ENCODE data around the gene PCMT1. TPM values are rescaled to one million over a fixed set of nuclear protein-coding genes. Genes with fewer than 3 reads are reported as not detected.
A peak's percentile ranks its signal among the peaks of the same experiment; 100 is the strongest.

Gene PCMT1
- total and polyA plus RNA-seq, 5 donors from 2014 or later: 44.8 to 228 (median 167) TPM

- no peaks in the 10 kb centered on the region for H3K27me3 Mint-ChIP-seq
- H3K4me1 ChIP-seq (ENCODE audit: control insufficient read depth, insufficient read depth, low read length, poor library complexity, severe bottlenecking): no peaks in the 10 kb centered on the region
- H3K27ac Mint-ChIP-seq: peak overlapping the region in 1 of 3 donors; percentile 76
- H3K27me3 ChIP-seq (ENCODE audit: control insufficient read depth, insufficient read depth, low read length): no peaks in the 10 kb centered on the region
- ATAC-seq (ENCODE audit: low read depth in 2 of 2) (no peak), DNase-seq (no peak)
- peaks cover 0 to 6% (median 4%) of the 10 kb centered on the region in 7 donors for H3K9me3 Mint-ChIP-seq
- H3K4me3 ChIP-seq (ENCODE audit: low read depth, low read length): no peak overlapping the region
- no peak overlapping the region for H3K27ac ChIP-seq (ENCODE audit: insufficient read depth, low read length, poor library complexity, severe bottlenecking)
- H3K4me1 Mint-ChIP-seq: peaks cover 22 to 29% (median 25%) of the 10 kb centered on the region in 4 donors
- H3K9me3 ChIP-seq (ENCODE audit: control insufficient read depth in 2 of 2, low read length in 2 of 2): peaks cover 0 to 4% of the 10 kb centered on the region in 2 experiments
- peaks cover 21% of the 10 kb centered on the region for H3K36me3 Mint-ChIP-seq
- H3K36me3 ChIP-seq (ENCODE audit: control insufficient read depth, insufficient read depth, low read length): peaks cover 22% of the 10 kb centered on the region
- H3K4me3 Mint-ChIP-seq: no peak overlapping the region
Observed at GRCh38 chr6:149763866-149764265, 14.3 kb downstream of the PCMT1 start.

- DNase-seq (no peak), ATAC-seq (ENCODE audit: low read depth in 2 of 2) (no peak)
- Histone ChIP-seq H3K4me3 (ENCODE audit: low read depth, low read length) (no peak overlapping the region), H3K27me3 (ENCODE audit: control insufficient read depth, insufficient read depth, low read length) (no peaks in the 10 kb centered on the region), H3K4me1 (ENCODE audit: control insufficient read depth, insufficient read depth, low read length, poor library complexity, severe bottlenecking) (no peaks in the 10 kb centered on the region), H3K9me3 (ENCODE audit: control insufficient read depth in 2 of 2, low read length in 2 of 2) (peaks cover 0 to 4% of the 10 kb centered on the region in 2 experiments), H3K27ac (ENCODE audit: insufficient read depth, low read length, poor library complexity, severe bottlenecking) (no peak overlapping the region), H3K36me3 (ENCODE audit: control insufficient read depth, insufficient read depth, low read length) (peaks cover 17% of the 10 kb centered on the region)
- Mint-ChIP-seq H3K4me3 (no peak overlapping the region), H3K36me3 (peaks cover 28% of the 10 kb centered on the region), H3K27me3 (no peaks in the 10 kb centered on the region), H3K27ac (no peak overlapping the region), H3K9me3 (peaks cover 0 to 6% (median 4%) of the 10 kb centered on the region in 7 donors), H3K4me1 (peaks cover 20 to 27% (median 24%) of the 10 kb centered on the region in 4 donors)
Observed at GRCh38 chr6:149766156-149766769, 16.7 kb downstream of the PCMT1 start.

GRCh38 chr6:149769676-149770075 is 20.1 kb downstream of the PCMT1 start:
- Mint-ChIP-seq H3K27ac (no peak overlapping the region), H3K36me3 (peaks cover 28% of the 10 kb centered on the region), H3K4me3 (no peak overlapping the region), H3K4me1 (peaks cover 5 to 13% (median 8%) of the 10 kb centered on the region in 4 donors), H3K9me3 (peaks cover 0 to 6% (median 4%) of the 10 kb centered on the region in 7 donors), H3K27me3 (no peaks in the 10 kb centered on the region)
- DNase-seq (no peak), ATAC-seq (ENCODE audit: low read depth in 2 of 2) (no peak)
- Histone ChIP-seq H3K27ac (ENCODE audit: insufficient read depth, low read length, poor library complexity, severe bottlenecking) (no peak overlapping the region), H3K36me3 (ENCODE audit: control insufficient read depth, insufficient read depth, low read length) (peaks cover 38% of the 10 kb centered on the region), H3K9me3 (ENCODE audit: control insufficient read depth in 2 of 2, low read length in 2 of 2) (peaks cover 0 to 4% of the 10 kb centered on the region in 2 experiments), H3K27me3 (ENCODE audit: control insufficient read depth, insufficient read depth, low read length) (no peaks in the 10 kb centered on the region), H3K4me3 (ENCODE audit: low read depth, low read length) (no peak overlapping the region), H3K4me1 (ENCODE audit: control insufficient read depth, insufficient read depth, low read length, poor library complexity, severe bottlenecking) (no peaks in the 10 kb centered on the region)

- Mint-ChIP-seq H3K27ac (peak overlapping the region in 2 of 3 donors; percentile 6 to 20), H3K4me3 (no peak overlapping the region), H3K36me3 (peaks cover 27% of the 10 kb centered on the region), H3K27me3 (no peaks in the 10 kb centered on the region), H3K4me1 (peaks cover 5 to 11% (median 8%) of the 10 kb centered on the region in 4 donors), H3K9me3 (peaks cover 0 to 3% (median under 1%) of the 10 kb centered on the region in 7 donors)
- no peak for DNase-seq
- ATAC-seq (ENCODE audit: low read depth in 2 of 2): no peak
- no peaks in the 10 kb centered on the region for H3K27me3 ChIP-seq (ENCODE audit: control insufficient read depth, insufficient read depth, low read length)
- H3K4me3 ChIP-seq (ENCODE audit: low read depth, low read length): no peak overlapping the region
- H3K4me1 ChIP-seq (ENCODE audit: control insufficient read depth, insufficient read depth, low read length, poor library complexity, severe bottlenecking): no peaks in the 10 kb centered on the region
- peaks cover 37% of the 10 kb centered on the region for H3K36me3 ChIP-seq (ENCODE audit: control insufficient read depth, insufficient read depth, low read length)
- H3K27ac ChIP-seq (ENCODE audit: insufficient read depth, low read length, poor library complexity, severe bottlenecking): no peak overlapping the region
- peaks cover 0 to under 1% of the 10 kb centered on the region in 2 experiments for H3K9me3 ChIP-seq (ENCODE audit: control insufficient read depth in 2 of 2, low read length in 2 of 2)
Observed at GRCh38 chr6:149771185-149771584, 21.6 kb downstream of the PCMT1 start.

- DNase-seq (peak in 1 of 3 donors; percentile 21), ATAC-seq (ENCODE audit: low read depth in 2 of 2) (no peak)
- Mint-ChIP-seq H3K4me3 (no peak overlapping the region), H3K9me3 (no peaks in the 10 kb centered on the region), H3K27me3 (no peaks in the 10 kb centered on the region), H3K36me3 (peaks cover 21% of the 10 kb centered on the region), H3K4me1 (peaks cover 5 to 8% (median 6%) of the 10 kb centered on the region in 4 donors), H3K27ac (no peak overlapping the region)
- peak overlapping the region; percentile 44 for H3K27ac ChIP-seq (ENCODE audit: insufficient read depth, low read length, poor library complexity, severe bottlenecking)
- H3K27me3 ChIP-seq (ENCODE audit: control insufficient read depth, insufficient read depth, low read length): no peaks in the 10 kb centered on the region
- H3K36me3 ChIP-seq (ENCODE audit: control insufficient read depth, insufficient read depth, low read length): peaks cover 33% of the 10 kb centered on the region
- no peak overlapping the region for H3K4me3 ChIP-seq (ENCODE audit: low read depth, low read length)
- H3K4me1 ChIP-seq (ENCODE audit: control insufficient read depth, insufficient read depth, low read length, poor library complexity, severe bottlenecking): no peaks in the 10 kb centered on the region
- no peaks in the 10 kb centered on the region for H3K9me3 ChIP-seq (ENCODE audit: control insufficient read depth in 2 of 2, low read length in 2 of 2)
Observed at GRCh38 chr6:149771925-149772324, 22.4 kb downstream of the PCMT1 start.

GRCh38 chr6:149777624-149778023 is 28.1 kb downstream of the PCMT1 start:
- H3K36me3 ChIP-seq (ENCODE audit: control insufficient read depth, insufficient read depth, low read length): peaks cover 41% of the 10 kb centered on the region
- ATAC-seq (ENCODE audit: low read depth in 2 of 2): no peak
- Mint-ChIP-seq H3K4me1 (peaks cover 0 to 10% (median 4%) of the 10 kb centered on the region in 4 donors), H3K9me3 (no peaks in the 10 kb centered on the region), H3K36me3 (peaks cover 20% of the 10 kb centered on the region), H3K27me3 (no peaks in the 10 kb centered on the region), H3K4me3 (no peak overlapping the region), H3K27ac (no peak overlapping the region)
- no peak for DNase-seq
- H3K27ac ChIP-seq (ENCODE audit: insufficient read depth, low read length, poor library complexity, severe bottlenecking): no peak overlapping the region
- no peaks in the 10 kb centered on the region for H3K4me1 ChIP-seq (ENCODE audit: control insufficient read depth, insufficient read depth, low read length, poor library complexity, severe bottlenecking)
- no peaks in the 10 kb centered on the region for H3K27me3 ChIP-seq (ENCODE audit: control insufficient read depth, insufficient read depth, low read length)
- no peaks in the 10 kb centered on the region for H3K9me3 ChIP-seq (ENCODE audit: control insufficient read depth in 2 of 2, low read length in 2 of 2)
- H3K4me3 ChIP-seq (ENCODE audit: low read depth, low read length): no peak overlapping the region

- H3K4me3 Mint-ChIP-seq: no peak overlapping the region
- H3K4me3 ChIP-seq (ENCODE audit: low read depth, low read length): no peak overlapping the region
- DNase-seq (no peak), ATAC-seq (ENCODE audit: low read depth in 2 of 2) (no peak)
- H3K9me3 ChIP-seq (ENCODE audit: control insufficient read depth in 2 of 2, low read length in 2 of 2): no peaks in the 10 kb centered on the region
- no peaks in the 10 kb centered on the region for H3K27me3 Mint-ChIP-seq
- H3K36me3 Mint-ChIP-seq: peaks cover 30% of the 10 kb centered on the region
- H3K27ac ChIP-seq (ENCODE audit: insufficient read depth, low read length, poor library complexity, severe bottlenecking): no peak overlapping the region
- no peaks in the 10 kb centered on the region for H3K4me1 ChIP-seq (ENCODE audit: control insufficient read depth, insufficient read depth, low read length, poor library complexity, severe bottlenecking)
- no peak overlapping the region for H3K27ac Mint-ChIP-seq
- no peaks in the 10 kb centered on the region for H3K27me3 ChIP-seq (ENCODE audit: control insufficient read depth, insufficient read depth, low read length)
- no peaks in the 10 kb centered on the region for H3K9me3 Mint-ChIP-seq
- peaks cover 36% of the 10 kb centered on the region for H3K36me3 ChIP-seq (ENCODE audit: control insufficient read depth, insufficient read depth, low read length)
- H3K4me1 Mint-ChIP-seq: peaks cover 0 to 13% (median 4%) of the 10 kb centered on the region in 4 donors
Observed at GRCh38 chr6:149779644-149779963, 30.1 kb downstream of the PCMT1 start.

GRCh38 chr6:149781715-149782114 is 32.2 kb downstream of the PCMT1 start:
- Histone ChIP-seq H3K27ac (ENCODE audit: insufficient read depth, low read length, poor library complexity, severe bottlenecking) (no peak overlapping the region), H3K27me3 (ENCODE audit: control insufficient read depth, insufficient read depth, low read length) (no peaks in the 10 kb centered on the region), H3K36me3 (ENCODE audit: control insufficient read depth, insufficient read depth, low read length) (peaks cover 30% of the 10 kb centered on the region), H3K4me1 (ENCODE audit: control insufficient read depth, insufficient read depth, low read length, poor library complexity, severe bottlenecking) (no peaks in the 10 kb centered on the region), H3K4me3 (ENCODE audit: low read depth, low read length) (no peak overlapping the region), H3K9me3 (ENCODE audit: control insufficient read depth in 2 of 2, low read length in 2 of 2) (no peaks in the 10 kb centered on the region)
- DNase-seq (no peak), ATAC-seq (ENCODE audit: low read depth in 2 of 2) (no peak)
- Mint-ChIP-seq H3K27me3 (no peaks in the 10 kb centered on the region), H3K27ac (no peak overlapping the region), H3K9me3 (no peaks in the 10 kb centered on the region), H3K4me3 (no peak overlapping the region), H3K36me3 (peaks cover 27% of the 10 kb centered on the region), H3K4me1 (peaks cover 0 to 13% (median 4%) of the 10 kb centered on the region in 4 donors)
